GM12864 (cell line): ENCODE measurements around the gene MRM3.
"Not testable (repeated sequence)": the region's sequence is repeated elsewhere in the genome, so short reads cannot be mapped to it uniquely, and the experiment has no call there.

ENCODE experiments used
- DNase-seq: peaks from one replicate; pipeline ENCODE4 v3.0.0-alpha.2; 2011; ENCODE audit warnings: low read depth
- H3K4me3 ChIP-seq: 2 replicates; pipeline ENCODE4 v1.5.1; 2011; ENCODE audit warnings: mild to moderate bottlenecking, low read depth, low read length, control low read depth
- CTCF ChIP-seq: IDR thresholded peaks from 2 replicates; pipeline ENCODE4 v1.5.1; 2011; ENCODE audit warnings: low read depth, mild to moderate bottlenecking, moderate library complexity, low read length, control low read depth, inconsistent platforms; ENCODE audit errors: missing control alignments

The MRM3 gene

GRCh38 chr17:742147-742793, 39.9 kb upstream of the MRM3 start:
- no peak for DNase-seq
- no peak for TF ChIP-seq CTCF
- no peak overlapping the region for H3K4me3 ChIP-seq

- H3K4me3 ChIP-seq, result no peak overlapping the region
- no peak for TF ChIP-seq CTCF
- no peak for DNase-seq
These were observed 39.0 kb upstream of the MRM3 start for GRCh38 chr17:743139-743538.

GRCh38 chr17:744937-745336, 37.2 kb upstream of the MRM3 start:
- DNase-seq, result no peak
- TF ChIP-seq CTCF, result no peak
- H3K4me3 ChIP-seq, result no peak overlapping the region

- TF ChIP-seq CTCF, result no peak
- DNase-seq, result no peak
- H3K4me3 ChIP-seq, result no peak overlapping the region
These were observed 36.7 kb upstream of the MRM3 start for GRCh38 chr17:745406-745805.

- no peak for TF ChIP-seq CTCF
- no peak for DNase-seq
- H3K4me3 ChIP-seq, result no peak overlapping the region
These were observed 36.0 kb upstream of the MRM3 start for GRCh38 chr17:746181-746580.

- DNase-seq, result no peak
- H3K4me3 ChIP-seq, result no peak overlapping the region
- no peak for TF ChIP-seq CTCF
These were observed 35.1 kb upstream of the MRM3 start for GRCh38 chr17:746783-747629.

GRCh38 chr17:748604-749003, 33.5 kb upstream of the MRM3 start:
- not testable (repeated sequence) for DNase-seq, H3K4me3 ChIP-seq

- DNase-seq, H3K4me3 ChIP-seq: not testable (repeated sequence)
These were observed 32.8 kb upstream of the MRM3 start for GRCh38 chr17:749359-749758.
